Measurements from ENCODE around the gene DMBT1.
A peak's percentile ranks its signal among the peaks of the same experiment; 100 is the strongest.

DMBT1 gene

DNA sequence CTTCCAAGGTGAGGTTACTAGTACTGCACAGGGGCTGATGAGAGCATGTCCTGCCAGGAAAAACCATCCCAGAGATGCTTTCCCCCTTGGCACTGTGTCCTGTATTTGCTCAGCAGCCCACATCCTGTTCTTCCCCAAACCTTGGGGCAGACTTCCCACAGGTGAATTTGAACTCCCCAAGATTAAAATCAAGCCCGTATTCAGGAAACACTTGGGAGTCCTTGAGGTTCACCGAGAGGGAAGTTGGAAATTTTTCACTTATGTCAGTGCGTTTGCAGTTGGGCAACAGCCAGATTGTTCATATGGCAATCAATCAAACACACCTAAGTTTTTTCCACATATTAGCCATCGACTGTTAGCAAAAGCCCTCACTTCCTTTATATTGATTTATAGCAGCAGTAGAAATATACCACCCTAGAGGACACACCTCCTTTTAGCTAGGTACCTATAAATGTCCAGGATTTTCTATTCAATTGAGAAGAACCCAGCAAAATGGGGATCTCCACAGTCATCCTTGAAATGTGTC lies at the start of gene DMBT1:
Gene DMBT1 (plus strand): TSS at position 476 of the 526 bp plus-strand sequence. CDS start 17 bp downstream, at position 493.
- DNase-seq (ENCODE audit: low read depth in 2 of 3, low spot score in 2 of 3), result no peak

DNA sequence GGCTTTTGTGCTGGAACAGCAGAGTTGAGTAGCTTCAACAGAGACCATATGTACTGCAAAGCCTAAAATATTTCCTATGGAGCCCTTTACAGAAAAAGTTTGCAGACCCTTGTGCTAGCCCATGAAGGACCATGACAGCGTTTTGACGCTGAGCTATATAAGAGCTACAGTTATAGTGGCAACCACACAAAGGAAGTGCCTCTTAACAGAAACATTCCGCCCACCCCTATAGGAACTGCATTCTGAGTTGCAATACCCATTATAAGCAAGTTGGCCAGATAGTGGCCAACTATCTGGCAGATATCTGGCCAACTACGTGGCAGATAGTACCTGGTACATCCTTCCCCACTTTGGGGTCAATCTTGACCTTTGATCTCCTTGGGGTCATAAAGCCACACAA lies 47.5 kb upstream of the DMBT1 start:
- no peak for DNase-seq (ENCODE audit: low read depth in 2 of 3, low spot score in 2 of 3)

DNA sequence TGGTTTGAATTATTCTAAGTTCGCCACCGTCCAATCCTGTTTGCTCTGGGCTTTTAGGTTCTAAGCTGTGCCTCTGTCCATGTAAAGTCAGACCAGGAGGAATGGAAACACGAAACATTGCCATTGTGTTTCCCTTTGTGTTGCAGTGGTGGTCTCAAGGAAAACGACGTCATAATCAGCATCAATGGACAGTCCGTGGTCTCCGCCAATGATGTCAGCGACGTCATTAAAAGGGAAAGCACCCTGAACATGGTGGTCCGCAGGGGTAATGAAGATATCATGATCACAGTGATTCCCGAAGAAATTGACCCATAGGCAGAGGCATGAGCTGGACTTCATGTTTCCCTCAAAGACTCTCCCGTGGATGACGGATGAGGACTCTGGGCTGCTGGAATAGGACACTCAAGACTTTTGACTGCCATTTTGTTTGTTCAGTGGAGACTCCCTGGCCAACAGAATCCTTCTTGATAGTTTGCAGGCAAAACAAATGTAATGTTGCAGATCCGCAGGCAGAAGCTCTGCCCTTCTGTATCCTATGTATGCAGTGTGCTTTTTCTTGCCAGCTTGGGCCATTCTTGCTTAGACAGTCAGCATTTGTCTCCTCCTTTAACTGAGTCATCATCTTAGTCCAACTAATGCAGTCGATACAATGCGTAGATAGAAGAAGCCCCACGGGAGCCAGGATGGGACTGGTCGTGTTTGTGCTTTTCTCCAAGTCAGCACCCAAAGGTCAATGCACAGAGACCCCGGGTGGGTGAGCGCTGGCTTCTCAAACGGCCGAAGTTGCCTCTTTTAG lies 46.3 kb upstream of the DMBT1 start:
- no peak for DNase-seq (ENCODE audit: low read depth in 2 of 3, low spot score in 2 of 3)

DNA sequence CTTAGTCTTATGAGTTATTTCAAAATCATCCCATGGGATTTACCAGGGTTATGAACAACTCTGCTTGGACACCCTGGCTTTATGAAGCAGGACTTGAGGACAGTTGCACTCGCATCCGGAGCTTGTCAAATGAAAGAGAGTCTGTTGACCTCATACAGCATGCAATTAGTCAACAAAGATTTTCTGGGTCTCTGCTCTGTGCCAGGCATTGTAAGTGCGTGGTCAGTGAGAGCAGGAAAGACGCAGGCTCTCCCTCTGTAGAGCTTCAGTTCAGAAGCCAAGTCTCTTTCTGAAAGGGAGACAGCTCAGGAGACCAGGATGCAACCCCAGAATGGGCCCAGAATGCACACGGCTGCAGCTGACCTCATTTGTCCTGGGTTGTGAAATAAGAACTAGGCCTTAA lies 45.5 kb upstream of the DMBT1 start:
- DNase-seq (ENCODE audit: low read depth in 2 of 3, low spot score in 2 of 3), result no peak

DNA sequence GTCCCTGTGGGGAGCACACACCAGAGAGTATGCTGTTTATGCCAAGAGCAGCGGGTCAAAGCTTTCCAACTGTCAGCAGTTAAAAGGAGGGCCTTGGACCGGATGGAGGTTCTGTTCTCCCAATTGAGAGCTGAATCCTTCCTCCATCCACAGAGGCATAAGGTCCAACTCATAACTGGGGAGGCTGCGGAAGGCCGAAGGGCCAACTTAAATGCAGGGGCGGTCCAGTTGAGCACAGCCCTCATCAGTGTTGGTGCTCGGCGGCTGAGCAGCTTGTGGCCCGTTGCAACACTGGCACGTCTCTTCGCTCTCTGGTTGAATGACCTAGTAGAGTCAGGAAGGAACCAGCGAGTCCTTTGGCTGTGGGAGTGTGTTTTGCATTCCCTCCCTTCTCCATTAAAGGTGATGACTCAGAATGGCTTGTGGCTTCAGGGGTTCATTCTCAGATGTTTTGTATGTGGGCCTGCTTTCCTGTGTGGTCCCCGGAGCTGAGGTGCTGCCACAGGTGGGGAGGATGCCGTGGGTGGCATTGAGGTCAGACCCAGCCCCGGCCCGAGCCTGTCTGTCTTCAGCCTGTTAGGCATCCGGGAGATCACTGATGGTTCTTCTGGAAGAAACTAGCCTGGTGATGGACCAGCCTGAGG lies 44.8 kb upstream of the DMBT1 start:
- peak; percentile 30 to 50 (median 34) for DNase-seq (ENCODE audit: low read depth in 2 of 3, low spot score in 2 of 3)

DNA sequence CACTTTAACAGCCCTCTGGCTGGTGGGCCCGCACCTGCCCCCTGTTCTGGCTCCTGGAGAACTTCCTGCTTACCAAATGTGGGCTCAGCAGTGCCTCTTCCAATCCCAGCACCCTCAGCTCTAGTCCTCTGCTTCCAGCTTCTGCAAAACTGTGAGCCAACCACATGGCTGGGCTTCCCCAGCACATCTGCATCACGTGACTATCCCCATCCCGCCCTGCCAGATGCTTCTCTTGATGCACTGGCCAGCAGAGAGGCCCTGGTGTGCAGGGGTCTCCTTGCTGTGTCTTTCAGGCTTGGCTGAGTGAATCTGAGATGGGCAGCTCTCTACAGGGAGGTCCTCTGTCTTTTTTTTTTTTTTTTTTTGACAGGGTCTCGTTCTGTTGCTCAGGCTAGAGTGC lies 43.8 kb upstream of the DMBT1 start:
- DNase-seq (ENCODE audit: low read depth in 2 of 3, low spot score in 2 of 3), result no peak

DNA sequence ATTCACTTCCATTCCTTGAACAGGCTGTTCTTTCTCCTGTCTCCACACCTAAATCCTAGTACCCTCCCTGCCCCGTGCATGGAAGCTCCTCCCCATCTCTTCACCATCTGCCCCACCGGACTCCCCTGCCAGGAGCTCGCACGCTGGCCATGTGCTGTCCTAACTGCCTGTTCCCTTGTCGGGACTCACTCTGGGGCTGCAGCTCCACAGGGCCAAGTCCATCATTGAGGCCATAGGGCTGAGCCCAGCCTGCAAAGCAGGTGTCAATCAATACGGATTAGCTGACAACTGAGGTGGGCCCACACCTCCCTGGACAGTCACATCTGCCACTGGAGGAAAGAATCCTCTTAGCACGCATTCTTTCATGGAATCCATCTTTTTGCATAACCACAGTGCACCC lies 41.4 kb upstream of the DMBT1 start:
- no peak for DNase-seq (ENCODE audit: low read depth in 2 of 3, low spot score in 2 of 3)

DNA sequence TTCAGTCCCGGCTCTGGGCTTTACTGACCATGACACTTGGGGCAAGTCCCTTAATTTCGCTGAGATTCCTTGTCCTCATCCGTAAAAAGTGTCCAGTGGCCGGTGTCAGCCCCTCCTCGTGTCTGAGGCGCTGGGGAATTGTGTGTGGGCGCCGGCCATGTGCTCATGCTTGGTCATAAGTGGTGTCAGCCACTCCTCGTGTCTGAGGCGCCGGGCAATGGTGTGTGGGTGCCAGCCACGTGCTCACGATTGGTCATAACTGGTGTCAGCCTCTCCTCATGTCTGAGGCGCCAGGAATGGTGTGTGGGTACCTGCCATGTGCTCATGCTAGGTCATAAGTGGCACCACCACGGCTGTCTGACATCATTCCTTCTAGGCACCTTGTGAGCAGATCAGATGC lies 40.7 kb upstream of the DMBT1 start:
- no peak for DNase-seq (ENCODE audit: low read depth in 2 of 3, low spot score in 2 of 3)

DNA sequence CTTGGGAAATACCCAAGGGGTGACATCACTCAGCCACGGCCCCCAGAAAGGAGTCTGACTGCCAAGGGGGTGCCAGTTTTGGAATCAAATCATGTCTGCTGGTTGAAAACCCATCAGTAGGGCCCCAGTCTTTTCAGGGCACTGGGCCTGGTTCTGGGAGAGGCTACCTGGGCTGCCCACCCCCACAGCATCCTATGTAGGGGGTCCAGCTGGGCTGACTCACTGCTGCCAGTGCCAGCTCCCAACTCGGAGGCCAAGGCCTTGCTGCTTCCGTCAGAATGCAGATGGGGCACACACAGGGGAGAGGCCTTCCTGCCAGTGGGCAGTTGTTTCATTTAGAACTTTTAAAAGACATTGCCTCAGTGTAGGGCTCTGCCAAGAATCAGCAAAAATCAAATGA lies 39.5 kb upstream of the DMBT1 start:
- no peak for DNase-seq (ENCODE audit: low read depth in 2 of 3, low spot score in 2 of 3)

DNA sequence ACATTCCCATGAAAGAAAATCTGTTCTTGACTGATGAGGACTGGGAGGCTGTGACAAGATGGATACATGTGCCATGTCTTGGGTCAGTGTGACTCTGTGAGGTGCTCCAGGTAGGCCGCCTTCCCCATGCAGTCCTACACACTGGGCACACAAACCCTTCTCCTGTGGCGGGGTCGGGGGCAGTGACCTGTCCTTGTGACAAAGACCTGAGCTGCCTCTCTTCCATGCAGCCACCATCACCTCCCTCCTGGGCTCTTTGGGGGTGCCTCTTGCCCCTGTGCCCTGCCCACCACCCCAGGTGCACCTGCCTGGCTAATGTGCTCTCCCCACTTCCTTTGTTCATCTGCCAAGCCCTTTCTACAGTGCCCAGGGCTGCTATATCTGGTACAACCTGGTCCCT lies 35.7 kb upstream of the DMBT1 start:
- no peak for DNase-seq (ENCODE audit: low read depth in 2 of 3, low spot score in 2 of 3)

DNA sequence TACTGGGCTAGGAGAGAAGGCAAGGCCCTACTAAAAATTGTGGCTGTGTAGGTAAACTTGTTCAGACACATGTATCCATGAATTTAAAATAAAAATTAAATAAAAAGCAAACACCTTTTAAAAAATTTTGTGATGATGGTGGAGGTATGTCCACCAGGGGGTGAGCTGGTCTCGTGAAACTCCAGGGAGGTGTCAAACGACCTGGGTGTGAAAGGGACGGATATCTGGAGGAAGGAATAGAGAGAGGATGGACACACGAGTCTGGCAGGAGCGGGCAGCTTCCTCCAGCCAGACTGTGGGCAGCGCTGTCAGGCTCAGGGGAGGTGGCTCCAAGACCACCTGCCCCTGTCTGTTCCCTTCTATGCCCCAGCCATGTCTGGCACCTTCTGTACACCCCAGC lies 34.8 kb upstream of the DMBT1 start:
- no peak for DNase-seq (ENCODE audit: low read depth in 2 of 3, low spot score in 2 of 3)

DNA sequence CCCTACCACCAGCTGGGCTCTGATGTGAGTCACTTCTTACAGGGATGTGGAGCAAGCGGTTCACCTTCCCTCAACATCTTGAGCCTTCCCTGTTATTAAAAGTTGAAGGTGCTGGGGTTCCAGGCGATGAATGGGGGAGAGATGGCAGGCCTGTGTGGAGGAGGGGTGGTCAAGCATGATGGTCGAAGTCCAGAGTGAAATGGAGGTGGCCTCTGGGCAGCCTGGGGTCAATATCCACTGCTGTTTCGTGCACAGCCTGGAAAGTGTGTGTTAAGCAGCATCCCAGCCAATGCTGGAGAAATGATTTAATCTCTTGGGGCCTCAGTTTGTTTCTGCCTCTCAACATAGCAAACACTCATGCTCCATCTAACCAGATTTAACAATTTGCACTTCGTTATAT lies 33.7 kb upstream of the DMBT1 start:
- no peak for DNase-seq (ENCODE audit: low read depth in 2 of 3, low spot score in 2 of 3)

DNA sequence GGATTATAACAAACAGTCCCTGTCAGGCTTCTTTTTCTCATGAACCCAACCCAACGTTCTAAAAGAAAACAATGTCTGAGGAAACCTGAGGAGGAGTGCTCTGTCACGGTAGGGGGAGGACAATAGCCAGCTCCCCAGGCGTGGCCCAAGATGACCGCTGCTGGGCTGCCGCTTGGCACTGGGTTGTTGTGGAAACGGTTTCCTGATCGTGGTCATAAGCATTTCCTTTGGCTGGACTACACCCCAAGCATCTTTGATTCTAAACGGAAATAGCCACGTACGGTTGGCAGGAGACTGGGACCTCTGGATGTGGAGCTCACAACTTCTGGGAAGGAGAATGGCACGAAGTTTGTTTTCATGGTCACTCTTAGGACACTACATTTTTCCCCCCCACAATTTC lies 30.4 kb upstream of the DMBT1 start:
- no peak for DNase-seq (ENCODE audit: low read depth in 2 of 3, low spot score in 2 of 3)

DNA sequence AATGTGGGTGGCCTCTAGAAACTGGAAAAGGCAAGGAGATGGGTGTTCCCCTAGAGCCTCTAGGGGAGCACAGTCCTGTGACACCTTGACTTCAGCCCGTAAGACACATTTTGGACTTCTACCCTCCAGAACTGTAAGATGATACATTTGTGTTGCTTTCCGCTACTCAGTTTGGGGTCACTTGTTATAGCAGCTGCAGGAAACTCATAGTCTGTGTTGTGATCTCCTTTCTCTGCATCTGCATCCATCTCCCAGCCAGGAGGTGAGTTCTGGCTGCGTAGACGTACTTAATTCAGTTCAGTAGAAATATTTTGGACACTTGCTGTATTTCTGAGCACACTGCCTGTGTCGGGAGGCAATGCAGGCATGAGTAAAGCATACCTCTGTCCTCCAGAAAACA lies 29.3 kb upstream of the DMBT1 start:
- DNase-seq (ENCODE audit: low read depth in 2 of 3, low spot score in 2 of 3), result no peak

DNA sequence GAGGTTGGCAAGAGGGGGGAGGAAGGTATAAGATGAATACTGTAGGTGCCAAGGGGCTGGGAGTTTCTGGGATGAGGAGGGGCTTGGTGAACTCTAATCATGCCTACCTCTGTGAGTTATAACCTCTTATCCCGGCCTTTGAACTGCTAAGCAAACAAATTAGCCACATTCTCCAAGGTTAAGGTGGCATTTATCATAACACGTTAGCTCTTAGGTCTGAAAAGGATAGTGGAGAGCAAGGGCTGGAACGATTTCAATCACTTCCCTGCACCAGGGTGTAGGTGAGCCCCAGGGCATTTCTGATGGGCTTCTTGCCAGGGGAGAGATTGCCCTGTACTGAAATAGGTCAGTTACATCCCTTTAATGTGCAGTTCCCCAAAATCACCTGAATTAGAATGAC lies 28.6 kb upstream of the DMBT1 start:
- DNase-seq (ENCODE audit: low read depth in 2 of 3, low spot score in 2 of 3), result no peak

DNA sequence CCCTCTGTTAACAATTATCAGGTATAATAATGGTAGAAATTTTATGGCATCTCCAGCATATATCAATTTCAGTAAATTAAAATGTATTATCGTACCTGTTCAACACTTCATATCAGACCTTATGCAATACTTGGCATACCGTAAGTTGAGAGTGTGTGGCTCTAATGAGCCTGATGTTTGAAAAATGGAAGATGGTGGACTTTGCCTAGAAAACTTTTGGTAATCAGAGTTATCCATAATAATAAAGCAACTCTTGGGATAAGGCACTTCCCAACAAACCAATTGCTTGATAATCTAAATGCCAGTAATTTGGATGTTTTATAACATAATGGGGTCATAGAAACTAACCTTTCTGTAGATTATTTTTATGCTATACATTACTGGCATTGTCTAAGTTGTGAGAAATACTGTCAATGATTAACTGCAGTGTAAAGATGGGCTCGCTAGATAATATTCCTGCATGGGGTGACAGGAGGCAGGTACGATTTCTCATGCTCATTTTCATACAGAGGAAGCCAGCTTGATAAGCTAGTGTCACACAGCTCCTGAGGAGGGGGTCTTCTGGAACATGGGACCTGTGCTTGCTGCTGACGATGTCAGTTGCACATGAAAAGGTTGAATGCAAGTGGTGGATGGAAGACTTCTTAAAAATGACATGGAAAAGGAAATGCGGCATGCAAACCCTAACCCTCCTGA lies 27.8 kb upstream of the DMBT1 start:
- no peak for DNase-seq (ENCODE audit: low read depth in 2 of 3, low spot score in 2 of 3)

DNA sequence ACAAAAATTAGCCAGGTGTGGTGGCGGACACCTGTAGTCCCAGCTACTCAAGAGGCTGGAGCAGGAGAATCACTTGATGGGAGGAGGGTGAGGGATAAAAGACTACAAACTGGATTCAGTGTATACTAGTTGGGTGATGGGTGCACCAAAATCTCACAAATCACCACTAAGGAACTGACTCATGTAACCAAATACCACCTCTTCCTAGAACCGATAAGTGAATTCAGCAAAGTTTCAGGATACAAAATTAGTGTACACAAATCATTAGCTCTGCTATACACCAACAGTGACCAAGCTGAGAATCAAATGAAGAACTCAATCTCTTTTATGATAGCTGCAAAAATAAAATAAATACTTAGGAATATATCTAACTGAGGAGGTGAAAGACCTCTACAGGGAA lies 23.0 kb upstream of the DMBT1 start:
- DNase-seq (ENCODE audit: low read depth in 2 of 3, low spot score in 2 of 3), result no peak

DNA sequence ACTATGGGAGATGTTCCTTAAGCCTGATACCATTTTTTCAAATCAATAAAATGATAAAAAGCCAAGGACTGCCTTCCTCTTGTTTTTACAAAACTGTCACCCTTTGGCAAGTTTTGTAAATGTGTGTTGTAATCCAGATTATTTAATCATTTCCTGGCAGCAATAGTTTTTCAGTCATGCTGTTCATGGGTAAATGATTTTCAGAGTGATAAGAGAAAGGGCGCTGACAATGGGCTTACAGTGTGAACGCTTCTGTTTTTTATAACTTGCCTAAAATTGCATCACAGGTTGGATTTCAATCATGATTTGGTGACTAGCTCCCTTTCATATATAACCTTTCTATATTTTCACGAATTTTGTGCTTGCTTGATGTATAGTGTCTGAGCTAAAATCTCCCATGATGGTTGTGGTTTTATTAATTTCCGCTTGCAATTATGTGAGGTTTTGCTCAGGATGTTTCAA lies 19.0 kb upstream of the DMBT1 start:
- DNase-seq (ENCODE audit: low read depth in 2 of 3, low spot score in 2 of 3), result no peak

DNA sequence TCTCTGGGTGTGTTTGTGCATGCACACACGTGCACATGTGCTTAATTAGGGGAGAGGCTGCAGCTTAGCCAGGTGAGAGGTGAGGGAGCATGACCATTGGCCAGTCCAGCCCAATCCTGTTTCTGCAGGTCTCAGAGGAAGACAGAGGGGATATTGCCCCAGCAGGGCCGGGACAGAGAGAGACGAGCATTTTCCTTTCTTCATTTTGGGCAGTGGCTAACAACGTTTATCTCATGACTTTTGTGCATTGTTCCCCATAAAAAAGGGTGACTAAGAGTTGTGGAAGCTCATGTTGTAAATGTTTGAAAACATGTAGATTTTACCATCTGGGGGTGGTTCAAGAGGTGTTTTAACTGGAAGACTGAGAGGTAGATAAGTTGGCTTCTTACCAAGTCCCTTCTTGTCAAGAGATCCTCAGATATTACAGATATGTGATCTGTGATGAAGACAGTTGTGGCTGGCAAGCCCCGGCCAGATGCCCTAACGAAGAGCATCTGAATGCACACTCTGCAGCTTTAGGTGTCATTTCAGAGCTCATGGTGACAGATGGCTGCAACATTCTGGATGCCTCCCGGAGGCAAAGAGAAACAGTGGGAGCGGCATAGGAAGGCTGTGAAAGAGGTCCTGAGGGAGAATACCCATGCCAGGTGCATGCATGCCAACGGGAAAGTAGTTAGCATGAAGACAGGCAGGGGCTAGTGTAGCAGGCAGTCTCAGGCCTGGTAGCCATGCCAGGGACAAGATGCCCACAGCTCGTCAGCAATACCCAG lies 16.7 kb upstream of the DMBT1 start:
- no peak for DNase-seq (ENCODE audit: low read depth in 2 of 3, low spot score in 2 of 3)

DNA sequence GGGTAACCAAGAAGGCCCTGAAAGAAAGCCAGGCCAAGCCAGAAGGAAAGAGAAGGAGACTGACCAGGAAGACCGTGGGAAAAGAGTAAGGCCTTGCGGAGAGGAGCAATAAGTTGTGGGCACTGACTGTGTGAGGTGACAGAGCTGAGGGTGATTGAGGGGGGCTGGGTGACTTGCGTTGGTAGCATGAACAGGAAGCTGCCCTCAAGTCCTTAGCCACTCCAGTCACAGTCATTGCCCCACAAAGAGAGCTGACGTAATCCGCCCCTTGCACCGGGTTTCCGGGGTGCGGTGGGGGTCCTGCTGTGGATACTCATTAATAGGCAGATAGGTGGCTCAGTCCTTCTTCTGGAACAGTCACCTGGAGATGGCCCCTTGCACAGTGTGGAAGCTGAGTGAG lies 16.1 kb upstream of the DMBT1 start:
- DNase-seq (ENCODE audit: low read depth in 2 of 3, low spot score in 2 of 3), result no peak

DNA sequence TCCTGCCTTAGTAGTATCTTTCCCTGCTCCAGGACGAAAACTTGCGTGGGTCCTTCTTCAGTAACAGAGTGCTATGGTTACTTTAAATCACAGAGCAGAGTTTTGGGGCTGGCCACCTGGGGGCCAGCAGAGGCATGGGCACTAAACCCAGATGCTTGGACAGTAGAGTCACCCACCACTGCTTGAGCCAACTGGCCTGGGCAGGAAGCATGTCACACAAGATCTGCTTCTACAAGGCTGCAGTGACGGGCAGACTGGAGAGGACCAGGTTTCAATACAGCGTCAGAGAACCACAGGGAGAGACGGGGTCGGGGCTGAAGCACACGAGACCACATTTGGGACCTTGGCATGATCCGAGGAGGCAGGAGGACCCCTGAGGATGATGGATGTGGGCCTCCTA lies 14.3 kb upstream of the DMBT1 start:
- DNase-seq (ENCODE audit: low read depth in 2 of 3, low spot score in 2 of 3), result no peak

Measured in activated CD8-positive, alpha-beta memory T cell treated with anti-CD3 and anti-CD28 coated beads for 48 hours (primary cell).